Measurements from ENCODE around the gene CTU2.

Gene CTU2

DNA sequence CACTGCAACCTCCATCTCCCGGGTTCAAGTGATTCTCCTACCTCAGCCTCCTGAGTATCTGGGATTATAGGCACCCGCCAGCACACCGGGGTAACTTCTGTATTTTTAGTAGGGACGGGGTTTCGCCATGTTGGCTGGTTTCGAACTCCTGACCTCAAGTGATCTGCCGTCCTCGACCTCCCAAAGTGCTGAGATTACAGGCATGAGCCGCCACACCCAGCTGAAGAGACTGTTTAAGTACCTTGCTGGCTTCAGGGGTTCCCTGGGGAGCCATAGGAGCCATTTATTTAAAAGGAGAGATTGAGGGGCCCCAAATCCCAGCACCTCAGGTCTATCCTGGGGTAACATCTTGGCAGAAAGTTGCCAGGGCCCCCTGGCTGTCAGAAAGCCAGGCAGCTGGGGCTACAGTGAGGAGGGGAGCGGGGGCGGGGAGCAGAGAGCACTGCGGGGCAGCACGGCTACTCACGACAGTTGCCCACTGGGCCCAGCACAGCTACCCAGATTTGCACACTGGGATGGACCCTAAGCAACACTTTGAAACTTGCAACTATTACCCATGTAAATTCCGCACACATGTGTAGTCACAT lies 21.6 kb upstream of the CTU2 start (continued):
- TF ChIP-seq, protein P1, sequence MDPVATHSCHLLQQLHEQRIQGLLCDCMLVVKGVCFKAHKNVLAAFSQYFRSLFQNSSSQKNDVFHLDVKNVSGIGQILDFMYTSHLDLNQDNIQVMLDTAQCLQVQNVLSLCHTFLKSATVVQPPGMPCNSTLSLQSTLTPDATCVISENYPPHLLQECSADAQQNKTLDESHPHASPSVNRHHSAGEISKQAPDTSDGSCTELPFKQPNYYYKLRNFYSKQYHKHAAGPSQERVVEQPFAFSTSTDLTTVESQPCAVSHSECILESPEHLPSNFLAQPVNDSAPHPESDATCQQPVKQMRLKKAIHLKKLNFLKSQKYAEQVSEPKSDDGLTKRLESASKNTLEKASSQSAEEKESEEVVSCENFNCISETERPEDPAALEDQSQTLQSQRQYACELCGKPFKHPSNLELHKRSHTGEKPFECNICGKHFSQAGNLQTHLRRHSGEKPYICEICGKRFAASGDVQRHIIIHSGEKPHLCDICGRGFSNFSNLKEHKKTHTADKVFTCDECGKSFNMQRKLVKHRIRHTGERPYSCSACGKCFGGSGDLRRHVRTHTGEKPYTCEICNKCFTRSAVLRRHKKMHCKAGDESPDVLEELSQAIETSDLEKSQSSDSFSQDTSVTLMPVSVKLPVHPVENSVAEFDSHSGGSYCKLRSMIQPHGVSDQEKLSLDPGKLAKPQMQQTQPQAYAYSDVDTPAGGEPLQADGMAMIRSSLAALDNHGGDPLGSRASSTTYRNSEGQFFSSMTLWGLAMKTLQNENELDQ (tag by site-specific recombination; IDR thresholded peaks at IDR 0.05; ENCODE audit: low read depth) = no peak
- no peak for TF ChIP-seq OVOL3 (tag by site-specific recombination; IDR thresholded peaks at IDR 0.05)

DNA sequence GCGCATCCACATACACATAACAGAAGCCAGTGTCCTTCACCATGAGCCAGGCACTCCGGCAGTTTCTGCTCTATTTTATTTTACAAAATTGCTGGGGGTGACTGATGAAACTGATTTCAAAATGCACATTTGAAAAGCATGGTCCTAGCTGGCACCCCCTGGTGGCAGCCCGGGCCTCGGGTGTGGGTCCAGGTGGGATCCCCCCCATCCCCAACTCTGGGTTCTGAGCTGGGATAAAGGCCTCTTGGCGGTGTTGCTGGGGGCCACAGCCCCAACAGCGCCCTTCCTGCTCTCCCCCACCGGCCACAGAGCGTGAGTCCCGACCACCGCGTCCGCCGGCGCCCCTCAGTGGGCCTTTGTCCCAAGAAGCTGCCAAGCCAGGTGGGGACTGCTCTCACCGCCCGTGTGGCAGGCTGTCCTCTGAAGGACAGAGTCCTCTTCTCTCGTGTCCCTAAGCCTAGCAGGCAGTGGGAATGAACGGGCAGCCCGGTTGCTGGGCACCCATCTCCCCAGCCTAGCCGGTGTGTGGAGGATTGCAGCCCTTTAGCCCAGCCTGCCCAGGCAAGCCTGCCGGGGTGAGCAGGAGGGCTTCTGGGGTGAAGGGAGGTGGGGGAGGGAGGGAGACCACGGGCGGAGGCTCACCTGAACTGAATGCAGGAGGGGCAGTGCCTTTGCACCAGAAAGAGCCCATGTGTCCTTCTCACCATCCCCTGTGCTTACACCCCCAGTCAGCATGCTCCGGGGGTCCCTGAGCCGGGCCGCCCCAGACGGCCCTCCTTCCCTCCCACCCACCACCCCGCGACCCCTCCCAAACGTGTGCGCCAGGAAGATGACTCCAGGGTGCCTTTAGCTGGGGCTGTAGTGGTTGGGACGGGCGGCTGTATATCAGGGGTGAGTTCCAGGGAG lies 20.9 kb upstream of the CTU2 start:
- TF ChIP-seq ZNF133 (tag by site-specific recombination; IDR thresholded peaks at IDR 0.05) = no peak
- TF ChIP-seq PRDM10 (tag by site-specific recombination; IDR thresholded peaks at IDR 0.05) = 0 out of 2 replicates have a peak, but pooled peaks have one; percentile 8
- peak; percentile 84 for TF ChIP-seq PRDM4 (tag by site-specific recombination; IDR thresholded peaks at IDR 0.05)
- TF ChIP-seq, protein P2, sequence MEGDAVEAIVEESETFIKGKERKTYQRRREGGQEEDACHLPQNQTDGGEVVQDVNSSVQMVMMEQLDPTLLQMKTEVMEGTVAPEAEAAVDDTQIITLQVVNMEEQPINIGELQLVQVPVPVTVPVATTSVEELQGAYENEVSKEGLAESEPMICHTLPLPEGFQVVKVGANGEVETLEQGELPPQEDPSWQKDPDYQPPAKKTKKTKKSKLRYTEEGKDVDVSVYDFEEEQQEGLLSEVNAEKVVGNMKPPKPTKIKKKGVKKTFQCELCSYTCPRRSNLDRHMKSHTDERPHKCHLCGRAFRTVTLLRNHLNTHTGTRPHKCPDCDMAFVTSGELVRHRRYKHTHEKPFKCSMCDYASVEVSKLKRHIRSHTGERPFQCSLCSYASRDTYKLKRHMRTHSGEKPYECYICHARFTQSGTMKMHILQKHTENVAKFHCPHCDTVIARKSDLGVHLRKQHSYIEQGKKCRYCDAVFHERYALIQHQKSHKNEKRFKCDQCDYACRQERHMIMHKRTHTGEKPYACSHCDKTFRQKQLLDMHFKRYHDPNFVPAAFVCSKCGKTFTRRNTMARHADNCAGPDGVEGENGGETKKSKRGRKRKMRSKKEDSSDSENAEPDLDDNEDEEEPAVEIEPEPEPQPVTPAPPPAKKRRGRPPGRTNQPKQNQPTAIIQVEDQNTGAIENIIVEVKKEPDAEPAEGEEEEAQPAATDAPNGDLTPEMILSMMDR (tag by site-specific recombination; IDR thresholded peaks at IDR 0.05) = peak; percentile 84
- peak; percentile 47; the same call in 1 of the 2 replicates for TF ChIP-seq GLIS2 (tag by site-specific recombination; IDR thresholded peaks at IDR 0.05)
- TF ChIP-seq ZNF692 (tag by site-specific recombination; IDR thresholded peaks at IDR 0.05) = peak; percentile 25; the same call in 1 of the 2 replicates
- TF ChIP-seq, protein P3, sequence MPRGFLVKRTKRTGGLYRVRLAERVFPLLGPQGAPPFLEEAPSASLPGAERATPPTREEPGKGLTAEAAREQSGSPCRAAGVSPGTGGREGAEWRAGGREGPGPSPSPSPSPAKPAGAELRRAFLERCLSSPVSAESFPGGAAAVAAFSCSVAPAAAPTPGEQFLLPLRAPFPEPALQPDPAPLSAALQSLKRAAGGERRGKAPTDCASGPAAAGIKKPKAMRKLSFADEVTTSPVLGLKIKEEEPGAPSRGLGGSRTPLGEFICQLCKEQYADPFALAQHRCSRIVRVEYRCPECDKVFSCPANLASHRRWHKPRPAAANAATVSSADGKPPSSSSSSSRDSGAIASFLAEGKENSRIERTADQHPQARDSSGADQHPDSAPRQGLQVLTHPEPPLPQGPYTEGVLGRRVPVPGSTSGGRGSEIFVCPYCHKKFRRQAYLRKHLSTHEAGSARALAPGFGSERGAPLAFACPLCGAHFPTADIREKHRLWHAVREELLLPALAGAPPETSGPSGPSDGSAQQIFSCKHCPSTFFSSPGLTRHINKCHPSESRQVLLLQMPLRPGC (tag by site-specific recombination; IDR thresholded peaks at IDR 0.05) = no peak
- 0 out of 2 replicates have a peak, but pooled peaks have one; percentile 16 for TF ChIP-seq ZNF335 (tag by site-specific recombination; conservative IDR thresholded peaks at IDR 0.05)
- TF ChIP-seq, protein P4, sequence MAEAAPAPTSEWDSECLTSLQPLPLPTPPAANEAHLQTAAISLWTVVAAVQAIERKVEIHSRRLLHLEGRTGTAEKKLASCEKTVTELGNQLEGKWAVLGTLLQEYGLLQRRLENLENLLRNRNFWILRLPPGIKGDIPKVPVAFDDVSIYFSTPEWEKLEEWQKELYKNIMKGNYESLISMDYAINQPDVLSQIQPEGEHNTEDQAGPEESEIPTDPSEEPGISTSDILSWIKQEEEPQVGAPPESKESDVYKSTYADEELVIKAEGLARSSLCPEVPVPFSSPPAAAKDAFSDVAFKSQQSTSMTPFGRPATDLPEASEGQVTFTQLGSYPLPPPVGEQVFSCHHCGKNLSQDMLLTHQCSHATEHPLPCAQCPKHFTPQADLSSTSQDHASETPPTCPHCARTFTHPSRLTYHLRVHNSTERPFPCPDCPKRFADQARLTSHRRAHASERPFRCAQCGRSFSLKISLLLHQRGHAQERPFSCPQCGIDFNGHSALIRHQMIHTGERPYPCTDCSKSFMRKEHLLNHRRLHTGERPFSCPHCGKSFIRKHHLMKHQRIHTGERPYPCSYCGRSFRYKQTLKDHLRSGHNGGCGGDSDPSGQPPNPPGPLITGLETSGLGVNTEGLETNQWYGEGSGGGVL (tag by site-specific recombination; IDR thresholded peaks at IDR 0.05) = 0 out of 2 replicates have a peak, but pooled peaks have one; percentile 14
- TF ChIP-seq KLF10 (tag by site-specific recombination; IDR thresholded peaks at IDR 0.05) = no peak
- TF ChIP-seq ZNF660 (tag by site-specific recombination; IDR thresholded peaks at IDR 0.05) = 0 out of 2 replicates have a peak, but pooled peaks have one; percentile 26
- no peak for TF ChIP-seq ZIC2 (tag by site-specific recombination; IDR thresholded peaks at IDR 0.05)
- no peak for TF ChIP-seq ZNF768 (tag by site-specific recombination; IDR thresholded peaks at IDR 0.05)
- H3K4me1 ChIP-seq (ENCODE audit: control insufficient read depth, insufficient read depth, low read length) = peaks cover 9% of the 10 kb centered on the region; the same call in 1 of the 2 replicates
- no peaks in the 10 kb centered on the region for H3K36me3 ChIP-seq (ENCODE audit: control insufficient read depth in 2 of 2, insufficient read depth in 1 of 2, low read length in 2 of 2)
- no peak overlapping the region; the same call in 1 of the 2 replicates for H3K4me3 ChIP-seq (ENCODE audit: low read depth, low read length)
- no peak overlapping the region for H3K27ac ChIP-seq (ENCODE audit: extremely low read depth, low read depth, low read length)
- no peaks in the 10 kb centered on the region for H3K9me3 ChIP-seq (ENCODE audit: control insufficient read depth, insufficient read depth, low read depth, low read length)
- CTCF ChIA-PET = interaction anchor here (0.7 to 1.4 kb wide), 5 partner anchors 13 to 312 kb away, joined by 3 to 4 read pairs (median 3); no protein-coding TSS in a partner anchor
- POLR2A ChIA-PET = no interaction called here

Data from HEK293 (cell line).